Keratinocyte (primary cell): Measurements from ENCODE around the gene QRICH2. TPM values are rescaled to one million over a fixed set of nuclear protein-coding genes. Genes with fewer than 3 reads are reported as not detected.

Experiments
- DNase-seq: peaks from one replicate; pipeline ENCODE4 v3.0.0-alpha.2; 2011; ENCODE audit warnings: low read depth, missing footprints, low spot score
- FAIRE-seq: peaks from 2 replicates; lab custom pipeline; 2011; peaks lifted over from hg19 to GRCh38; lab: Jason Lieb, UNC
- H2AFZ ChIP-seq: 2 replicates; pipeline ENCODE4 v1.6.0; 2012; ENCODE audit warnings: low read length, control low read depth, inconsistent platforms; ENCODE audit not compliant: control insufficient read depth
- H3K27ac ChIP-seq: 2 replicates; pipeline ENCODE4 v1.5.1; 2011; ENCODE audit warnings: low read length; ENCODE audit not compliant: control insufficient read depth, insufficient read depth
- H3K27me3 ChIP-seq: 3 replicates; pipeline ENCODE4 v1.6.0; 2011; ENCODE audit warnings: low read length; ENCODE audit not compliant: control insufficient read depth, insufficient read depth; ENCODE audit errors: extremely low read depth
- H3K36me3 ChIP-seq, 2 experiments: 2 replicates in 1 of 2; 3 replicates in 1 of 2; pipeline ENCODE4 v1.5.1; 2011; ENCODE audit warnings: low read length in 2 of 2, mild to moderate bottlenecking in 1 of 2; ENCODE audit not compliant: control insufficient read depth in 2 of 2, insufficient read depth in 2 of 2; ENCODE audit errors: extremely low read depth in 1 of 2
- H3K4me1 ChIP-seq: 3 replicates; pipeline ENCODE4 v1.5.1; 2011; ENCODE audit warnings: low read length; ENCODE audit not compliant: control insufficient read depth, insufficient read depth; ENCODE audit errors: extremely low read depth
- H3K4me2 ChIP-seq: 3 replicates; pipeline ENCODE4 v1.6.0; 2011; ENCODE audit warnings: low read depth, low read length; ENCODE audit not compliant: control insufficient read depth, insufficient read depth; ENCODE audit errors: extremely low read depth
- H3K4me3 ChIP-seq, 3 experiments: fragments of 200-600 bp in 1 of 3; sonication (generic) in 1 of 3; 2 replicates in 2 of 3; 3 replicates in 1 of 3; pipeline ENCODE4 v1.5.1; 2011 to 2016; ENCODE audit warnings: low read length in 3 of 3, mild to moderate bottlenecking in 3 of 3, control low read depth in 2 of 3, inconsistent platforms in 1 of 3, low read depth in 1 of 3, mixed read lengths in 1 of 3, mixed run types in 1 of 3, moderate library complexity in 1 of 3; ENCODE audit not compliant: control insufficient read depth in 2 of 3, insufficient read depth in 2 of 3; ENCODE audit errors: extremely low read depth in 1 of 3
- H3K79me2 ChIP-seq: 2 replicates; pipeline ENCODE4 v1.6.0; 2012; ENCODE audit warnings: low read length; ENCODE audit not compliant: control insufficient read depth, insufficient read depth
- H3K9ac ChIP-seq: 3 replicates; pipeline ENCODE4 v1.6.0; 2011; ENCODE audit warnings: low read length; ENCODE audit not compliant: control insufficient read depth, insufficient read depth; ENCODE audit errors: extremely low read depth
- H3K9me1 ChIP-seq: 3 replicates; pipeline ENCODE4 v1.6.0; 2011; ENCODE audit warnings: low read length; ENCODE audit not compliant: control insufficient read depth, insufficient read depth; ENCODE audit errors: extremely low read depth
- H3K9me3 ChIP-seq: 2 replicates; pipeline ENCODE4 v1.5.1; 2012; ENCODE audit warnings: low read depth, low read length; ENCODE audit not compliant: control insufficient read depth
- H4K20me1 ChIP-seq: 3 replicates; pipeline ENCODE4 v1.6.0; 2011; ENCODE audit warnings: low read length; ENCODE audit not compliant: control insufficient read depth, insufficient read depth; ENCODE audit errors: extremely low read depth
- EZH2 ChIP-seq: IDR thresholded peaks from one replicate; pipeline ENCODE4 v1.6.1; 2012; ENCODE audit warnings: inconsistent platforms, mild to moderate bottlenecking, low read length, moderate library complexity
- dilution Hi-C: fragments of 300-500 bp; cut with MboI; formaldehyde crosslinking; loops from one replicate; pipeline ENCODE4 v1.7.0; 2020; ENCODE audit warnings: low sequenced_read_pairs; ENCODE audit not compliant: extremely low pct_ligation_motif_present
- polyA plus RNA-seq, 5 experiments: library from polyadenylated mRNA; depleted of rRNA in 3 of 5; stranded (reverse) in 3 of 5; stranded (forward) in 1 of 5; unstranded in 1 of 5; fragments of >200 nt; gene quantifications; 1 replicate in 1 of 5; 2 replicates in 3 of 5; 3 replicates in 1 of 5; pipeline versions ENCODE4 v1.2.1 to v1.2.3, GENCODE V29; 2011 to 2012; ENCODE audit warnings: missing spikeins in 2 of 5, low read depth in 1 of 5, low replicate concordance in 1 of 5
- TF ChIP-seq, protein P1 (sequence below), 3 experiments: IDR thresholded peaks in 1 of 3; conservative IDR thresholded peaks in 1 of 3; optimal IDR thresholded peaks in 1 of 3; 2 replicates in 2 of 3; 3 replicates in 1 of 3; pipeline versions ENCODE3 to v1.5.1; 2011; ENCODE audit warnings: low read length in 3 of 3, mild to moderate bottlenecking in 3 of 3, moderate library complexity in 2 of 3, control low read depth in 1 of 3, inconsistent platforms in 1 of 3; ENCODE audit not compliant: insufficient read depth in 2 of 3; ENCODE audit errors: extremely low read depth in 1 of 3

The QRICH2 gene
- polyA plus RNA-seq, 1 donor (not counting 4 experiments of a cell fraction or from before 2014, with no cell fraction given), result 1.6 TPM

DNA sequence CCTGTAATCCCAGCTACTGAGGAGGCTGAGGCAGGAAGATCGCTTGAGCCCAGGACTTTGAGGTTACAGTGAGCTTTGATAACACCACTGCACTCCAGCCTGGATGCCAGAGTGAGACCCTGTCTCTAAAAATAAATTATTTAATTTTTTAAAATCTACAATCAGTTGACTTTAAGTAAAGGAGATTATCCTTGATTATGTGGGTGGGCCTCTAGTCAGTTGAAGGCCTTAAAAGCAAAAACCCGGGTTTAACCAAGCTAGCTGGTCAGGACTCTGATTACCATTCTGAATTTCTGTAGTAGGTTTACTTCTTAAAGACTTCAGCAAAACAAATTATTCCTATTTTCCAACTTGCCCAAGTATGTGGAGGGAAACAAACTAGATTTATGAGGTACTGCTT lies 72.2 kb downstream of the QRICH2 start:
- Histone ChIP-seq H3K27ac (no peak overlapping the region), H3K9ac (no peak overlapping the region), H3K4me1 (peaks cover 1% of the 10 kb centered on the region), H2AFZ (no peak overlapping the region), H3K79me2 (no peaks in the 10 kb centered on the region), H3K36me3 (no peaks in the 10 kb centered on the region), H4K20me1 (no peaks in the 10 kb centered on the region), H3K9me3 (no peaks in the 10 kb centered on the region), H3K9me1 (no peaks in the 10 kb centered on the region), H3K4me2 (no peak overlapping the region), H3K4me3 (no peak overlapping the region), H3K27me3 (peaks cover 29% of the 10 kb centered on the region)
- DNase-seq (no peak), FAIRE-seq (no peak)
- TF ChIP-seq EZH2, result no peak
- TF ChIP-seq, protein P1, sequence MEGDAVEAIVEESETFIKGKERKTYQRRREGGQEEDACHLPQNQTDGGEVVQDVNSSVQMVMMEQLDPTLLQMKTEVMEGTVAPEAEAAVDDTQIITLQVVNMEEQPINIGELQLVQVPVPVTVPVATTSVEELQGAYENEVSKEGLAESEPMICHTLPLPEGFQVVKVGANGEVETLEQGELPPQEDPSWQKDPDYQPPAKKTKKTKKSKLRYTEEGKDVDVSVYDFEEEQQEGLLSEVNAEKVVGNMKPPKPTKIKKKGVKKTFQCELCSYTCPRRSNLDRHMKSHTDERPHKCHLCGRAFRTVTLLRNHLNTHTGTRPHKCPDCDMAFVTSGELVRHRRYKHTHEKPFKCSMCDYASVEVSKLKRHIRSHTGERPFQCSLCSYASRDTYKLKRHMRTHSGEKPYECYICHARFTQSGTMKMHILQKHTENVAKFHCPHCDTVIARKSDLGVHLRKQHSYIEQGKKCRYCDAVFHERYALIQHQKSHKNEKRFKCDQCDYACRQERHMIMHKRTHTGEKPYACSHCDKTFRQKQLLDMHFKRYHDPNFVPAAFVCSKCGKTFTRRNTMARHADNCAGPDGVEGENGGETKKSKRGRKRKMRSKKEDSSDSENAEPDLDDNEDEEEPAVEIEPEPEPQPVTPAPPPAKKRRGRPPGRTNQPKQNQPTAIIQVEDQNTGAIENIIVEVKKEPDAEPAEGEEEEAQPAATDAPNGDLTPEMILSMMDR (optimal IDR thresholded peaks at IDR 0.05 in 1 of 3, IDR thresholded peaks at IDR 0.05 in 1 of 3, conservative IDR thresholded peaks at IDR 0.05 in 1 of 3; ENCODE audit: extremely low read depth in 1 of 3, insufficient read depth in 2 of 3, low read length in 3 of 3), result no peak
- dilution Hi-C loops, result no loop called here

DNA sequence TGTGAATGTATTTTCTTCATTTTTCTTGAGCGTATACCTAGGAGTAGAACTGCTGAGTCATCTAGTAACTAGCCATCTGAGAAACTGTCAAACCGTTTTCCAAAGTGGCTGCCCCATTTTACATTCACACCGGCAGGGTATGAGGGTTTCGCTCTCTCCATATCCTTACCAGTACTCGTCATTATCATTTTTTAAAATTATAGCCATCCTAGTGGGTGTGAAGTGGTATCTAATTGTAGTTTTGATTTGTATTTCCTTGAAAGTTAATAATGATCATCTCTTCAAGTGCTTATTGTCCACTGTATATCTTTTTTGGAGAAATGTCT lies 73.8 kb downstream of the QRICH2 start:
- H3K9me3 ChIP-seq, result no peaks in the 10 kb centered on the region
- no peak overlapping the region for H2AFZ ChIP-seq
- no peaks in the 10 kb centered on the region for H3K9me1 ChIP-seq
- no peaks in the 10 kb centered on the region for H3K36me3 ChIP-seq
- H3K27me3 ChIP-seq, result peaks cover 27% of the 10 kb centered on the region
- FAIRE-seq (no peak), DNase-seq (no peak)
- dilution Hi-C loops, result no loop called here
- no peaks in the 10 kb centered on the region for H3K79me2 ChIP-seq
- H3K9ac ChIP-seq, result no peak overlapping the region
- TF ChIP-seq EZH2, result no peak
- TF ChIP-seq, protein P1 (optimal IDR thresholded peaks at IDR 0.05 in 1 of 3, IDR thresholded peaks at IDR 0.05 in 1 of 3, conservative IDR thresholded peaks at IDR 0.05 in 1 of 3; ENCODE audit: extremely low read depth in 1 of 3, insufficient read depth in 2 of 3, low read length in 3 of 3), result no peak
- H3K4me2 ChIP-seq, result no peak overlapping the region
- no peaks in the 10 kb centered on the region for H3K4me1 ChIP-seq
- no peak overlapping the region for H3K4me3 ChIP-seq
- H4K20me1 ChIP-seq, result no peaks in the 10 kb centered on the region
- no peak overlapping the region for H3K27ac ChIP-seq
